ENCODE measurements around the gene PLA2G2C. TPM values are rescaled to one million over a fixed set of nuclear protein-coding genes. Genes with fewer than 3 reads are reported as not detected.

PLA2G2C gene
- total and polyA plus RNA-seq, 2 of the 8 experiments (the other 6 are each of a cell fraction or from before 2014, with no cell fraction given) = not detected

GRCh38 chr1:20138346-20138745 lies 48.0 kb downstream of the PLA2G2C start:
- Histone ChIP-seq H3K9me3 (ENCODE audit: insufficient read depth in 2 of 2, low read depth in 1 of 2, low read length in 1 of 2) (no peaks in the 10 kb centered on the region; a peak in 1 of 4 replicates), H2AFZ (ENCODE audit: low read length) (no peak overlapping the region), H2BK15ac (ENCODE audit: low read length) (no peak overlapping the region), H3K4me2 (ENCODE audit: insufficient read depth in 1 of 2, low read depth in 2 of 2, low read length in 2 of 2) (no peak overlapping the region), H3K18ac (ENCODE audit: extremely low read depth, low read length) (no peak overlapping the region), H3K4me1 (replicated peaks in 1 of 4; ENCODE audit: control insufficient read depth in 3 of 4, insufficient read depth in 4 of 4, low read length in 3 of 4) (no peaks in the 10 kb centered on the region), H3K56ac (replicated peaks; ENCODE audit: insufficient read length, low read depth, low read length) (no peak overlapping the region), H4K91ac (replicated peaks; ENCODE audit: insufficient read length, low read length) (no peak overlapping the region), H3K27ac (ENCODE audit: low read depth, low read length) (no peak overlapping the region), H4K5ac (ENCODE audit: insufficient read length, low read depth, low read length) (no peak overlapping the region), H2BK120ac (replicated peaks; ENCODE audit: low read depth, low read length) (no peak overlapping the region), H4K8ac (ENCODE audit: extremely low read depth, insufficient read depth, low read length) (no peak overlapping the region), H3K23me2 (ENCODE audit: low read depth, low read length) (peaks cover 3% of the 10 kb centered on the region; the same call in 1 of the 2 replicates), H2AK5ac (ENCODE audit: low read depth, low read length) (no peak overlapping the region), H2BK5ac (ENCODE audit: low read depth, low read length) (no peak overlapping the region), H3K23ac (ENCODE audit: insufficient read length) (no peak overlapping the region), H3K36me3 (ENCODE audit: control insufficient read depth in 2 of 4, insufficient read depth in 4 of 4, low read length in 3 of 4) (no peaks in the 10 kb centered on the region), H3K4ac (replicated peaks; ENCODE audit: insufficient read length, low read depth, low read length) (no peak overlapping the region), H4K20me1 (replicated peaks in 1 of 2; ENCODE audit: control insufficient read depth in 1 of 2, insufficient read depth in 2 of 2, low read length in 2 of 2) (no peaks in the 10 kb centered on the region), H2BK12ac (ENCODE audit: low read depth, low read length) (no peak overlapping the region), H3K14ac (ENCODE audit: insufficient read length) (no peak overlapping the region), H3K4me3 (ENCODE audit: extremely low read depth in 1 of 4, insufficient read depth in 2 of 4, low read depth in 3 of 4, low read length in 4 of 4) (no peak overlapping the region), H3K79me2 (ENCODE audit: control insufficient read depth in 1 of 2, insufficient read depth in 2 of 2, low read length in 2 of 2) (no peaks in the 10 kb centered on the region), H3K9ac (replicated peaks in 1 of 4; ENCODE audit: extremely low read depth in 1 of 4, low read depth in 3 of 4, low read length in 3 of 4) (no peak overlapping the region), H3K79me1 (ENCODE audit: low read depth, low read length) (no peaks in the 10 kb centered on the region), H2BK20ac (ENCODE audit: low read length) (no peak overlapping the region), H3K27me3 (replicated peaks in 1 of 4; ENCODE audit: control insufficient read depth in 3 of 4, extremely low read depth in 1 of 4, insufficient read depth in 3 of 4, low read length in 3 of 4) (no peaks in the 10 kb centered on the region)
- WGBS, 2 experiments (ENCODE audit: extremely low coverage in 1 of 2, insufficient coverage in 1 of 2, insufficient read length in 1 of 2, insufficient replicate concordance in 2 of 2, low coverage in 1 of 2, low lambda C conversion rate in 2 of 2, missing lambda C conversion rate in 1 of 2) = 76% methylated on average over 6 of the region's 6 CpGs; no CpG with 5 or more reads in 1 of the 2 experiments
- ChIA-PET CTCF (ENCODE audit: partially characterized antibody) (no interaction called here), POLR2A (ENCODE audit: partially characterized antibody) (no interaction called here)
- FAIRE-seq (no peak), DNase-seq (ENCODE audit: low read depth in 1 of 2, low spot score in 2 of 2) (no peak)
- TF ChIP-seq CTBP2 (IDR thresholded peaks at IDR 0.05; ENCODE audit: borderline replicate concordance, insufficient read depth, insufficient read length, low read length) (no peak), GABPA (IDR thresholded peaks at IDR 0.05; ENCODE audit: borderline replicate concordance, insufficient read depth, low read length) (no peak), FOSL1 (IDR thresholded peaks at IDR 0.05; ENCODE audit: insufficient read depth, low read depth, low read length) (no peak), CTCF (IDR thresholded peaks at IDR 0.05; ENCODE audit: control extremely low read depth in 1 of 3, insufficient read depth in 1 of 3, low read depth in 1 of 3, low read length in 3 of 3) (no peak), TAF1 (IDR thresholded peaks at IDR 0.05; ENCODE audit: low read depth, low read length) (no peak), NRF1 (IDR thresholded peaks at IDR 0.05; ENCODE audit: low read depth, low read length) (no peak), JUN (IDR thresholded peaks at IDR 0.05; ENCODE audit: low read depth, low read length) (no peak), EGR1 (IDR thresholded peaks at IDR 0.05; ENCODE audit: borderline replicate concordance, low read depth, low read length) (no peak), KDM5A (IDR thresholded peaks at IDR 0.05; ENCODE audit: low read length) (no peak), TEAD4 (IDR thresholded peaks at IDR 0.05; ENCODE audit: low read depth, low read length) (no peak), SRF (IDR thresholded peaks at IDR 0.05; ENCODE audit: low read depth, low read length) (no peak), GTF2F1 (IDR thresholded peaks at IDR 0.05; ENCODE audit: borderline replicate concordance, low read depth, low read length) (no peak), POLR2A (IDR thresholded peaks at IDR 0.05; ENCODE audit: control extremely low read depth in 1 of 2, low read depth in 2 of 2, low read length in 2 of 2) (no peak)

All from H1 (cell line).